K562 (cell line): ENCODE results near the gene SLC7A6OS. TPM values are rescaled to one million over a fixed set of nuclear protein-coding genes. Genes with fewer than 3 reads are reported as not detected.

Source experiments
- ATAC-seq: fragments of 200-7000 bp; cut with Tn5 transposase; 3 replicates; pipeline ENCODE4 v1.9.1; 2020; ENCODE audit warnings: moderate library complexity
- BruUV-seq: library from RNA; stranded (reverse); fragments of 400-500 nt; replicated peaks from 2 replicates; lab custom pipeline; 2021; lab: Mats Ljungman, UMichigan
- CTCF ChIA-PET: fragments of 300-600 bp; formaldehyde crosslinking; extraction: SDS; loops from one replicate; lab custom pipeline; 2021; ENCODE audit warnings: low intra/inter-chr PET ratio; lab: Yijun Ruan, JAX
- POLR2A ChIA-PET: fragments of 300-600, 350-650 bp; sonication (Branson Sonifier 250); formaldehyde crosslinking; extraction: SDS; loops from one replicate; lab custom pipeline; 2021; ENCODE audit warnings: antibody characterized with exemption, inconsistent platforms; lab: Yijun Ruan, JAX
- DNase-seq, 4 experiments: peaks; one replicate each; pipeline versions ENCODE4 v3.0.0 to v3.0.0-alpha.2; 2011 to 2018; ENCODE audit warnings: low spot score in 3 of 4, mixed read lengths in 3 of 4; ENCODE audit errors: extremely low read depth in 1 of 4
- FAIRE-seq: peaks from 2 replicates; lab custom pipeline; 2011; peaks lifted over from hg19 to GRCh38; lab: Jason Lieb, UNC
- H2AFZ ChIP-seq: 2 replicates; pipeline ENCODE4 v1.6.0; 2011; ENCODE audit warnings: low read depth, low read length, control low read depth, inconsistent platforms
- H3K27ac ChIP-seq: fragments of 200-600 bp; 3 replicates; pipeline ENCODE4 v1.8.0; 2011; ENCODE audit warnings: low read depth, mild to moderate bottlenecking, control low read depth, inconsistent platforms, low read length, moderate library complexity, mixed read lengths; ENCODE audit errors: extremely low read depth
- H3K27me3 ChIP-seq, 2 experiments: fragments of 300-600 bp in 1 of 2; 2 replicates in 1 of 2; 3 replicates in 1 of 2; pipeline versions ENCODE4 v1.6.0 to v1.8.0; 2011; ENCODE audit warnings: inconsistent platforms in 2 of 2, low read length in 2 of 2, mild to moderate bottlenecking in 1 of 2, mixed read lengths in 1 of 2, moderate library complexity in 1 of 2; ENCODE audit not compliant: control insufficient read depth in 2 of 2, insufficient read depth in 2 of 2
- H3K36me3 ChIP-seq: fragments of 300-600 bp; 3 replicates; pipeline ENCODE4 v1.8.0; 2011; ENCODE audit warnings: mild to moderate bottlenecking, low read length, inconsistent platforms; ENCODE audit not compliant: control insufficient read depth, insufficient read depth
- H3K4me1 ChIP-seq, 2 experiments: fragments of 200-600 bp in 1 of 2; replicated peaks in 1 of 2; 2 replicates in 1 of 2; 3 replicates in 1 of 2; pipeline versions ENCODE4 v1.5.1 to v1.8.0; 2011; ENCODE audit warnings: inconsistent platforms in 2 of 2, low read length in 2 of 2, mild to moderate bottlenecking in 1 of 2, mixed read lengths in 1 of 2, moderate library complexity in 1 of 2; ENCODE audit not compliant: control insufficient read depth in 2 of 2, insufficient read depth in 2 of 2
- H3K4me2 ChIP-seq: 2 replicates; pipeline ENCODE4 v1.6.1; 2011; ENCODE audit warnings: low read length, control low read depth, inconsistent platforms, mixed read lengths; ENCODE audit not compliant: insufficient read depth
- H3K4me3 ChIP-seq: fragments of 200-600 bp; sonication (generic), shearing (Covaris generic); 2 replicates; pipeline ENCODE4 v1.5.1; 2016; ENCODE audit warnings: control low read depth, inconsistent platforms
- H3K79me2 ChIP-seq: fragments of 200-600 bp; 3 replicates; pipeline ENCODE4 v1.8.0; 2011; ENCODE audit warnings: low read length, inconsistent platforms; ENCODE audit not compliant: control insufficient read depth, insufficient read depth
- H3K9ac ChIP-seq, 2 experiments: 2 replicates each; pipeline versions ENCODE4 v1.6.0 to v1.6.1; 2011; ENCODE audit warnings: low read depth in 2 of 2, low read length in 2 of 2, control low read depth in 1 of 2, inconsistent platforms in 1 of 2, mild to moderate bottlenecking in 1 of 2, mixed read lengths in 1 of 2; ENCODE audit not compliant: insufficient read depth in 1 of 2
- H3K9me1 ChIP-seq: one replicate; pipeline ENCODE4 v1.6.0; 2011; ENCODE audit warnings: inconsistent platforms, mild to moderate bottlenecking, low read length, moderate library complexity; ENCODE audit not compliant: control insufficient read depth, insufficient read depth
- H3K9me3 ChIP-seq: replicated peaks from 2 replicates; pipeline ENCODE4 v1.5.1; 2011; ENCODE audit warnings: low read depth, low read length, inconsistent platforms; ENCODE audit not compliant: control insufficient read depth, insufficient read depth
- H4K20me1 ChIP-seq: replicated peaks from 2 replicates; pipeline ENCODE4 v1.6.1; 2011; ENCODE audit warnings: low read length, inconsistent platforms, mixed read lengths; ENCODE audit not compliant: control insufficient read depth, insufficient read depth
- CHD2 ChIP-seq: IDR thresholded peaks from 2 replicates; pipeline ENCODE4 v1.6.1; 2011; ENCODE audit warnings: low read depth, low read length
- ETV1 ChIP-seq: fragments of 450-650 bp; conservative IDR thresholded peaks from 2 replicates; pipeline ENCODE4 v1.6.1; 2016; ENCODE audit warnings: missing genetic modification characterization, control low read depth, low read depth, missing compliant biosample characterization
- NFE2 ChIP-seq: IDR thresholded peaks from 2 replicates; pipeline ENCODE4 v1.6.1; 2014; ENCODE audit warnings: antibody characterized with exemption, low read depth
- SMARCC2 ChIP-seq: fragments of 450-650 bp; IDR thresholded peaks from 2 replicates; pipeline ENCODE4 v1.6.1; 2017; ENCODE audit warnings: antibody characterized with exemption, moderate library complexity, mild to moderate bottlenecking, low read depth
- TOE1 ChIP-seq, 2 experiments: fragments of 450-650 bp in 1 of 2; sonication (generic) in 1 of 2; formaldehyde crosslinking in 1 of 2; IDR thresholded peaks; 2 replicates each; pipeline versions ENCODE4 v1.7.1 to v1.8.0; 2016 to 2022; ENCODE audit warnings: borderline replicate concordance in 2 of 2, mild to moderate bottlenecking in 2 of 2, antibody characterized with exemption in 1 of 2, inconsistent platforms in 1 of 2, low read depth in 1 of 2, missing genetic modification reagents in 1 of 2, moderate library complexity in 1 of 2
- ZBTB17 ChIP-seq: fragments of 450-650 bp; formaldehyde crosslinking; IDR thresholded peaks from 2 replicates; pipeline ENCODE4 v1.4.0; 2020; ENCODE audit warnings: mild to moderate bottlenecking
- WGBS: fragments of 100-300 bp; shearing (Covaris generic); methylation state at CpG from one replicate; pipeline ENCODE4 v1.1.6; 2016; ENCODE audit warnings: low coverage, mixed read lengths; ENCODE audit not compliant: insufficient coverage; ENCODE audit errors: missing lambda C conversion rate; 5-methylcytosine and 5-hydroxymethylcytosine counted together
- in situ Hi-C: fragments of 300-500 bp; cut with MboI; formaldehyde crosslinking; loops from 4 replicates; pipeline ENCODE4 v1.15.0; 2018; ENCODE audit warnings: inconsistent platforms, mixed read lengths
- intact Hi-C: fragments of 100-400 bp; cut with micrococcal nuclease; formaldehyde crosslinking; loops from 2 replicates; pipeline ENCODE4 v1.14.2; 2022
- polyA plus RNA-seq, 8 experiments: library from polyadenylated mRNA; depleted of rRNA in 4 of 8; stranded (reverse) in 5 of 8; unstranded in 3 of 8; fragments of >200 nt; fragmentation: Nextera tagmentation in 2 of 8; fragmentation: Illumina TruSeq in 1 of 8; extraction: Ambion mirVana in 2 of 8; extraction: Trizol in 1 of 8; gene quantifications; 2 replicates each; pipeline versions ENCODE4 v1.2.1 to v1.2.3, GENCODE V29; 2011 to 2014; ENCODE audit warnings: inconsistent platforms in 1 of 8, missing spikeins in 1 of 8
- total RNA-seq, 7 experiments: library from RNA; depleted of rRNA in 6 of 7; stranded (reverse); fragments of >200 nt in 6 of 7; fragmentation: Illumina TruSeq in 2 of 7; extraction: Trizol in 2 of 7; gene quantifications; 2 replicates each; pipeline versions ENCODE4 v1.2.1 to v1.2.3, GENCODE V29; 2011 to 2021; ENCODE audit warnings: low replicate concordance in 1 of 7
- TF ChIP-seq, protein P1 (sequence below): fragments of 450-650 bp; formaldehyde crosslinking; IDR thresholded peaks from 2 replicates; pipeline ENCODE4 v1.4.0; 2020; ENCODE audit warnings: mild to moderate bottlenecking, moderate library complexity
- TF ChIP-seq, protein P2 (sequence below): fragments of 450-650 bp; formaldehyde crosslinking; IDR thresholded peaks from 2 replicates; pipeline ENCODE4 v1.4.0; 2020; ENCODE audit warnings: mild to moderate bottlenecking, moderate library complexity
- TF ChIP-seq, protein P3 (sequence below): fragments of 250-450 bp; sonication (Bioruptor Pico); IDR thresholded peaks from 2 replicates; pipeline ENCODE4 v1.5.1; 2021; ENCODE audit warnings: mild to moderate bottlenecking

The SLC7A6OS gene
- total and polyA plus RNA-seq, 9 of the 15 experiments (the other 6 are each of a cell fraction or from before 2014, with no cell fraction given), result 2.7 to 23.6 (median 17.2) TPM

DNA sequence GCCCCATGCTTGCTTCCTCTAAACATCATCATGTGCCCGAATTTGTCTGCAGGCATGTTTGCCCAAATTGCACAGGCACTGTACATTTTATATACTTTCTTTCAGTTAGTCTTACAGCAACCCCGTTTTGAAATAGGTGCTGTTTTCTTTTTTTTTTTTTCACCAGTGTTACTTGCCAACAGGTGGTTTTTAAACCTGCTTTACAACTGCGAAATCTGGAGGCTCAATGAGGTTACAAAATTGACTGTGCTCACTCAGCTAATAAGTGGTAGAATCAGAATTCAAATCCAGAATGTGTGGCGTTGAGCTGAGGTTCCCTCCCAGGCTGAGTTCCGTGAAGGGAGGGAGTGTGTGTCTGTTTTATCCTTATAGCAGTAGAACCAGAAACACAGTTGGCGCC is 59.8 kb downstream of the SLC7A6OS start:
- H2AFZ ChIP-seq, result no peak overlapping the region
- H3K9ac ChIP-seq, result no peak overlapping the region
- no peak overlapping the region for H3K4me2 ChIP-seq
- H3K4me3 ChIP-seq, result no peak overlapping the region
- TF ChIP-seq TOE1 (IDR thresholded peaks at IDR 0.05; ENCODE audit: borderline replicate concordance) (no peak), TOE1 (CRISPR knock-in tag; IDR thresholded peaks at IDR 0.05; ENCODE audit: borderline replicate concordance, low read depth) (no peak), ETV1 (tag) (no peak)
- DNase-seq (no peak), FAIRE-seq (no peak), ATAC-seq (no peak)
- in situ Hi-C loops (no loop called here), intact Hi-C loops (no loop called here)
- H3K27ac ChIP-seq, result no peak overlapping the region
- ChIA-PET CTCF (no interaction called here), POLR2A (interaction anchor here (1.3 kb wide), 1 partner anchor 13 kb away, joined by 5 read pairs; the partner anchor contains the start of gene SLC7A6)
- 59% methylated on average over 6 of the region's 6 CpGs for WGBS
- no peaks in the 10 kb centered on the region for H3K9me3 ChIP-seq
- H3K36me3 ChIP-seq, result peaks cover 7% of the 10 kb centered on the region; the same call in 1 of the 3 replicates
- peaks cover 8% of the 10 kb centered on the region for H3K9me1 ChIP-seq
- H3K4me1 ChIP-seq, result peaks cover 16 to 17% of the 10 kb centered on the region in 2 experiments
- no TSS peak for BruUV-seq
- H3K27me3 ChIP-seq, result no peaks in the 10 kb centered on the region
- peaks cover 3% of the 10 kb centered on the region; the same call in 1 of the 2 replicates for H4K20me1 ChIP-seq
- H3K79me2 ChIP-seq, result peaks cover 2% of the 10 kb centered on the region; the same call in 2 of the 3 replicates

DNA sequence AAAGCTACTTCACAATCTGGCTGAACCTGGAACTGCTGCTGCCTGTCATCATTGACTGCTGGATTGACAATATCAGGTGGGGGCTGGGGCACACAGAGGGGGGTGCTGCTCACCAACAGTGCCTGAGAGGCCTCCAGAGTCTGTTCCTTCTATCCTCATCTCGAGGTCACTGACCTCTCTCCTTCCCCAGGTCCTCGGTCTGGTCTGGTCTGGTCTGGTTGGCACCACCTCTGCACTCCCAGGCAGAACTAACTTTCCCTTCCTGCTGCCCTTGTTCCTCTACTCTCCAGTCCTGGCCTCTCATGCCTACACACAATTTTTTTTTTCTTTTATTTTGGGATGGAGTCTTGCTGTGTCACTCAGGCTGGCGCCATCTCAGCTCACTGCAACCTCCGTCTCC is 61.4 kb downstream of the SLC7A6OS start:
- no peak for ATAC-seq
- POLR2A ChIA-PET, result interaction anchor here (0.7 to 1.4 kb wide), 2 partner anchors 8 to 10 kb away, joined by 4 to 5 read pairs; no protein-coding TSS in a partner anchor
- WGBS, result 46% methylated on average over 4 of the region's 4 CpGs
- no peak for FAIRE-seq
- Histone ChIP-seq H3K4me1 (peaks cover 23 to 31% of the 10 kb centered on the region in 2 experiments), H3K27ac (no peak overlapping the region), H3K9me1 (peaks cover 8% of the 10 kb centered on the region), H3K4me2 (no peak overlapping the region), H3K9me3 (no peaks in the 10 kb centered on the region), H4K20me1 (peaks cover 6% of the 10 kb centered on the region; the same call in 1 of the 2 replicates), H3K9ac (no peak overlapping the region), H3K36me3 (peaks cover 2% of the 10 kb centered on the region; the same call in 1 of the 3 replicates), H2AFZ (no peak overlapping the region), H3K27me3 (no peaks in the 10 kb centered on the region), H3K4me3 (no peak overlapping the region), H3K79me2 (peaks cover 5% of the 10 kb centered on the region; the same call in 2 of the 3 replicates)
- in situ Hi-C loops (loop anchor here (10.0 kb wide), 1 partner anchor 725 kb away; the partner anchor contains the start of gene RIPOR1), intact Hi-C loops (no loop called here)
- BruUV-seq, result no TSS peak
- DNase-seq, result no peak
- CTCF ChIA-PET, result interaction anchor here (0.6 kb wide), 1 partner anchor 155 kb away, joined by 3 read pairs; no protein-coding TSS in a partner anchor
- TF ChIP-seq, protein P1, sequence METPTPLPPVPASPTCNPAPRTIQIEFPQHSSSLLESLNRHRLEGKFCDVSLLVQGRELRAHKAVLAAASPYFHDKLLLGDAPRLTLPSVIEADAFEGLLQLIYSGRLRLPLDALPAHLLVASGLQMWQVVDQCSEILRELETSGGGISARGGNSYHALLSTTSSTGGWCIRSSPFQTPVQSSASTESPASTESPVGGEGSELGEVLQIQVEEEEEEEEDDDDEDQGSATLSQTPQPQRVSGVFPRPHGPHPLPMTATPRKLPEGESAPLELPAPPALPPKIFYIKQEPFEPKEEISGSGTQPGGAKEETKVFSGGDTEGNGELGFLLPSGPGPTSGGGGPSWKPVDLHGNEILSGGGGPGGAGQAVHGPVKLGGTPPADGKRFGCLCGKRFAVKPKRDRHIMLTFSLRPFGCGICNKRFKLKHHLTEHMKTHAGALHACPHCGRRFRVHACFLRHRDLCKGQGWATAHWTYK (CRISPR knock-in tag), result no peak
- TF ChIP-seq CHD2, result no peak
- TF ChIP-seq, protein P2, sequence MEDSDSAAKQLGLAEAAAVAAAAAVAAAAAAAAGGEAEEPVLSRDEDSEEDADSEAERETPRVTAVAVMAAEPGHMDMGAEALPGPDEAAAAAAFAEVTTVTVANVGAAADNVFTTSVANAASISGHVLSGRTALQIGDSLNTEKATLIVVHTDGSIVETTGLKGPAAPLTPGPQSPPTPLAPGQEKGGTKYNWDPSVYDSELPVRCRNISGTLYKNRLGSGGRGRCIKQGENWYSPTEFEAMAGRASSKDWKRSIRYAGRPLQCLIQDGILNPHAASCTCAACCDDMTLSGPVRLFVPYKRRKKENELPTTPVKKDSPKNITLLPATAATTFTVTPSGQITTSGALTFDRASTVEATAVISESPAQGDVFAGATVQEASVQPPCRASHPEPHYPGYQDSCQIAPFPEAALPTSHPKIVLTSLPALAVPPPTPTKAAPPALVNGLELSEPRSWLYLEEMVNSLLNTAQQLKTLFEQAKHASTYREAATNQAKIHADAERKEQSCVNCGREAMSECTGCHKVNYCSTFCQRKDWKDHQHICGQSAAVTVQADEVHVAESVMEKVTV (CRISPR knock-in tag), result no peak
- TF ChIP-seq, protein P3, sequence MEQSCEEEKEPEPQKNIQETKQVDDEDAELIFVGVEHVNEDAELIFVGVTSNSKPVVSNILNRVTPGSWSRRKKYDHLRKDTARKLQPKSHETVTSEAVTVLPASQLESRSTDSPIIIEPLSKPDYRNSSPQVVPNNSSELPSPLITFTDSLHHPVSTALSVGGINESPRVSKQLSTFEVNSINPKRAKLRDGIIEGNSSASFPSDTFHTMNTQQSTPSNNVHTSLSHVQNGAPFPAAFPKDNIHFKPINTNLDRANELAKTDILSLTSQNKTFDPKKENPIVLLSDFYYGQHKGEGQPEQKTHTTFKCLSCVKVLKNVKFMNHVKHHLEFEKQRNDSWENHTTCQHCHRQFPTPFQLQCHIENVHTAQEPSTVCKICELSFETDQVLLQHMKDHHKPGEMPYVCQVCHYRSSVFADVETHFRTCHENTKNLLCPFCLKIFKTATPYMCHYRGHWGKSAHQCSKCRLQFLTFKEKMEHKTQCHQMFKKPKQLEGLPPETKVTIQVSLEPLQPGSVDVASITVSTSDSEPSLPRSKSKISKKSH (CRISPR knock-in tag), result no peak
- no peak for TF ChIP-seq ZBTB17 (CRISPR knock-in tag)
- TF ChIP-seq NFE2, result no peak
- no peak for TF ChIP-seq SMARCC2
